Natural killer cell (primary cell): ENCODE results near the gene VGLL4. TPM values are rescaled to one million over a fixed set of nuclear protein-coding genes. Genes with fewer than 3 reads are reported as not detected.

Experiments used
- ATAC-seq, 3 donors: fragments of 150-1000 bp in 2 of 3; fragments of 200-7000 bp in 1 of 3; cut with Tn5 transposase; 1 replicate in 1 of 3; 2 replicates in 2 of 3; pipeline ENCODE4 v1.10.0; 2021; ENCODE audit warnings: mild to moderate bottlenecking in 2 of 3, moderate library complexity in 2 of 3
- DNase-seq, 2 donors: peaks; one replicate each; pipeline versions ENCODE4 v3.0.0 to v3.0.0-alpha.2; 2013 to 2021; ENCODE audit warnings: mixed read lengths in 1 of 2
- H3K27ac ChIP-seq: one replicate; pipeline ENCODE4 v1.5.1; 2013; ENCODE audit warnings: mild to moderate bottlenecking, low read length
- H3K27me3 ChIP-seq: one replicate; pipeline ENCODE4 v1.6.1; 2013; ENCODE audit warnings: low read length; ENCODE audit not compliant: control insufficient read depth, insufficient read depth
- H3K36me3 ChIP-seq: one replicate; pipeline ENCODE4 v1.6.1; 2013; ENCODE audit warnings: low read length; ENCODE audit not compliant: control insufficient read depth, insufficient read depth
- H3K4me1 ChIP-seq: one replicate; pipeline ENCODE4 v1.6.1; 2013; ENCODE audit warnings: low read length; ENCODE audit not compliant: control insufficient read depth, insufficient read depth
- H3K4me3 ChIP-seq: one replicate; pipeline ENCODE4 v1.5.1; 2013; ENCODE audit warnings: low read length
- H3K9me3 ChIP-seq: one replicate; pipeline ENCODE4 v1.6.1; 2013; ENCODE audit warnings: low read length; ENCODE audit not compliant: control insufficient read depth, insufficient read depth
- H3K27ac Mint-ChIP-seq, 2 donors: one replicate each; pipeline ENCODE4 v1.8.0; 2022; ENCODE audit warnings: mild to moderate bottlenecking in 2 of 2, mixed read lengths in 2 of 2, moderate library complexity in 1 of 2
- H3K27me3 Mint-ChIP-seq, 2 donors: one replicate each; pipeline ENCODE4 v1.8.0; 2022; ENCODE audit warnings: low read depth in 2 of 2, mixed read lengths in 2 of 2
- H3K36me3 Mint-ChIP-seq: one replicate; pipeline ENCODE4 v1.8.0; 2022; ENCODE audit warnings: mixed read lengths
- H3K4me1 Mint-ChIP-seq, 2 donors: one replicate each; pipeline ENCODE4 v1.8.0; 2022; ENCODE audit warnings: mixed read lengths in 2 of 2
- H3K4me3 Mint-ChIP-seq: one replicate; pipeline ENCODE4 v1.8.0; 2022; ENCODE audit warnings: mild to moderate bottlenecking, moderate library complexity, mixed read lengths
- H3K9me3 Mint-ChIP-seq, 2 donors: one replicate each; pipeline ENCODE4 v1.8.0; 2022; ENCODE audit warnings: mixed read lengths in 2 of 2
- WGBS: methylation state at CpG from one replicate; pipeline ENCODE4 v1.1.7; 2013; ENCODE audit warnings: missing lambda C conversion rate; ENCODE audit not compliant: insufficient coverage; 5-methylcytosine and 5-hydroxymethylcytosine counted together
- intact Hi-C: fragments of 100-400 bp; cut with micrococcal nuclease; formaldehyde crosslinking; loops from one replicate; pipeline ENCODE4 v1.14.2; 2022
- total RNA-seq, 4 donors: library from RNA; stranded (reverse); fragments of 120-200 nt in 1 of 4; gene quantifications; one replicate each; pipeline versions ENCODE4 v1.2.3 to v1.2.4, GENCODE V29; 2013 to 2022
- TF ChIP-seq, protein P1 (sequence below): fragments of 200-600 bp; IDR thresholded peaks from one replicate; pipeline ENCODE4 v1.8.0; 2022; ENCODE audit warnings: antibody characterized with exemption

Gene VGLL4
- total RNA-seq, 3 donors from 2014 or later (not counting 1 experiment from before 2014, with no cell fraction given): 29.5 to 42.8 (median 34.6) TPM

DNA sequence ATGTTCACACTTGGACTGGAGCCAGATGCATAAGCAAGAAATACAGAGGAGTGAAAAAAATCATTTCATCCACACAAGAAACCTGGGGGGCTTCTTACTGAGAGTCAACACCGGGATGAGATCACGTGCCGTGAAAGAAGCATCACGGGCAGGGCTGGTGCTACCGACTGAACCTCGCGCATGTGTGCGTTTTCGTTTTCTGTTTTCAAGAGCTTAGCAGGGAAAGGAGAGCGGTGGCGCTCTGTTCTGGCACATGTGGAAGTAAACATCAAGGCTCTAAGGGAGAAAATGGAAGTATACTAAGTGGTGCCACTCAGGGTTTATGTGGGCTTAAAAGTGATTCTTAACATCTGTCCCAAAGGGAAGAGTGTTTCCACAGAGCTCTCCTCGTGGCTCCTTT lies 55.9 kb downstream of the VGLL4 start:
- intact Hi-C loops: no loop called here
- no peaks in the 10 kb centered on the region for H3K27me3 Mint-ChIP-seq
- no peak overlapping the region for H3K4me3 Mint-ChIP-seq
- Histone ChIP-seq H3K4me1 (peaks cover 19% of the 10 kb centered on the region), H3K27me3 (no peaks in the 10 kb centered on the region), H3K9me3 (no peaks in the 10 kb centered on the region), H3K27ac (no peak overlapping the region), H3K36me3 (no peaks in the 10 kb centered on the region), H3K4me3 (no peak overlapping the region)
- ATAC-seq (peak in 1 of 3 donors; percentile 19), DNase-seq (no peak)
- H3K27ac Mint-ChIP-seq: peak overlapping the region; percentile 34 to 86
- TF ChIP-seq, protein P1, sequence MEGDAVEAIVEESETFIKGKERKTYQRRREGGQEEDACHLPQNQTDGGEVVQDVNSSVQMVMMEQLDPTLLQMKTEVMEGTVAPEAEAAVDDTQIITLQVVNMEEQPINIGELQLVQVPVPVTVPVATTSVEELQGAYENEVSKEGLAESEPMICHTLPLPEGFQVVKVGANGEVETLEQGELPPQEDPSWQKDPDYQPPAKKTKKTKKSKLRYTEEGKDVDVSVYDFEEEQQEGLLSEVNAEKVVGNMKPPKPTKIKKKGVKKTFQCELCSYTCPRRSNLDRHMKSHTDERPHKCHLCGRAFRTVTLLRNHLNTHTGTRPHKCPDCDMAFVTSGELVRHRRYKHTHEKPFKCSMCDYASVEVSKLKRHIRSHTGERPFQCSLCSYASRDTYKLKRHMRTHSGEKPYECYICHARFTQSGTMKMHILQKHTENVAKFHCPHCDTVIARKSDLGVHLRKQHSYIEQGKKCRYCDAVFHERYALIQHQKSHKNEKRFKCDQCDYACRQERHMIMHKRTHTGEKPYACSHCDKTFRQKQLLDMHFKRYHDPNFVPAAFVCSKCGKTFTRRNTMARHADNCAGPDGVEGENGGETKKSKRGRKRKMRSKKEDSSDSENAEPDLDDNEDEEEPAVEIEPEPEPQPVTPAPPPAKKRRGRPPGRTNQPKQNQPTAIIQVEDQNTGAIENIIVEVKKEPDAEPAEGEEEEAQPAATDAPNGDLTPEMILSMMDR: no peak
- no peaks in the 10 kb centered on the region for H3K9me3 Mint-ChIP-seq
- WGBS: 98% methylated on average over 11 of the region's 12 CpGs
- no peaks in the 10 kb centered on the region for H3K36me3 Mint-ChIP-seq
- peaks cover 90% of the 10 kb centered on the region in 2 donors for H3K4me1 Mint-ChIP-seq

GRCh38 chr3:11584570-11584969 lies 59.1 kb downstream of the VGLL4 start:
- Mint-ChIP-seq H3K9me3 (no peaks in the 10 kb centered on the region), H3K4me1 (peaks cover 87 to 90% of the 10 kb centered on the region in 2 donors), H3K36me3 (no peaks in the 10 kb centered on the region), H3K27ac (peak overlapping the region in 1 of 2 donors; percentile 2), H3K4me3 (no peak overlapping the region), H3K27me3 (no peaks in the 10 kb centered on the region)
- TF ChIP-seq, protein P1: no peak
- intact Hi-C loops: no loop called here
- Histone ChIP-seq H3K27me3 (no peaks in the 10 kb centered on the region), H3K36me3 (no peaks in the 10 kb centered on the region), H3K4me1 (peaks cover 30% of the 10 kb centered on the region), H3K27ac (no peak overlapping the region), H3K9me3 (no peaks in the 10 kb centered on the region), H3K4me3 (no peak overlapping the region)
- DNase-seq (no peak), ATAC-seq (no peak)
- 96% methylated on average over 3 of the region's 4 CpGs for WGBS

DNA sequence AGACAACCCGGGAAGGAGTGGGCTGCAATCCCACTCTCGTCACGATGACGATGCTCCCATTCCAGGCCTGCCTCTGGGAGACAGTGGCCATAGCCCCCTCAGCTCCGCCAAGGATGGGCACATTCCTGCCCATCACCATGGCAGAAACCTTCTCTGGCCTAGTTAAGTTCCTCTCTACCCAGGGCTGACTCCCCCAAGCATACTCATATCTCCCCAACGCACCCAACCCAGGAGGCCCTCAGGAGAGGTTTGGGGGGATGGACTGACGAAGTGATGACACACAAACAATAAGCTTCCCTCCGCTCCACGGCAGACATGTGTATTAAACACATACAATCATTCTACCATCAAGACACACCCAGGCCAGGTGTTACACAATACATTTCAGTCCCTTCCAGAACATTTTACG lies 60.1 kb downstream of the VGLL4 start:
- H3K27ac Mint-ChIP-seq: peak overlapping the region; percentile 0 to 2
- no peaks in the 10 kb centered on the region for H3K27me3 Mint-ChIP-seq
- ATAC-seq: no peak
- DNase-seq: no peak
- H3K36me3 Mint-ChIP-seq: no peaks in the 10 kb centered on the region
- Histone ChIP-seq H3K9me3 (no peaks in the 10 kb centered on the region), H3K4me3 (no peak overlapping the region), H3K27ac (no peak overlapping the region), H3K4me1 (peaks cover 24% of the 10 kb centered on the region), H3K36me3 (no peaks in the 10 kb centered on the region), H3K27me3 (no peaks in the 10 kb centered on the region)
- H3K4me3 Mint-ChIP-seq: no peak overlapping the region
- WGBS: 91% methylated on average over 10 of the region's 10 CpGs
- no peaks in the 10 kb centered on the region for H3K9me3 Mint-ChIP-seq
- intact Hi-C loops: no loop called here
- peaks cover 82 to 85% of the 10 kb centered on the region in 2 donors for H3K4me1 Mint-ChIP-seq
- TF ChIP-seq, protein P1: no peak

- Mint-ChIP-seq H3K27me3 (no peaks in the 10 kb centered on the region), H3K9me3 (no peaks in the 10 kb centered on the region), H3K36me3 (no peaks in the 10 kb centered on the region), H3K4me1 (peaks cover 79 to 82% of the 10 kb centered on the region in 2 donors), H3K27ac (peak overlapping the region in 1 of 2 donors; percentile 73), H3K4me3 (no peak overlapping the region)
- no peak for DNase-seq
- Histone ChIP-seq H3K4me3 (no peak overlapping the region), H3K27me3 (no peaks in the 10 kb centered on the region), H3K27ac (no peak overlapping the region), H3K4me1 (peaks cover 19% of the 10 kb centered on the region), H3K36me3 (no peaks in the 10 kb centered on the region), H3K9me3 (no peaks in the 10 kb centered on the region)
- no peak for ATAC-seq
- TF ChIP-seq, protein P1: no peak
- intact Hi-C loops: no loop called here
Observed at GRCh38 chr3:11583235-11583634, 60.5 kb downstream of the VGLL4 start.
